ENCODE data around the gene ZDHHC13.

ZDHHC13 gene

GRCh38 chr11:19173004-19173689 lies 56.2 kb downstream of the ZDHHC13 start:
- no peak for DNase-seq

- DNase-seq: no peak
Observed at GRCh38 chr11:19173964-19174638, 57.1 kb downstream of the ZDHHC13 start.

DNA sequence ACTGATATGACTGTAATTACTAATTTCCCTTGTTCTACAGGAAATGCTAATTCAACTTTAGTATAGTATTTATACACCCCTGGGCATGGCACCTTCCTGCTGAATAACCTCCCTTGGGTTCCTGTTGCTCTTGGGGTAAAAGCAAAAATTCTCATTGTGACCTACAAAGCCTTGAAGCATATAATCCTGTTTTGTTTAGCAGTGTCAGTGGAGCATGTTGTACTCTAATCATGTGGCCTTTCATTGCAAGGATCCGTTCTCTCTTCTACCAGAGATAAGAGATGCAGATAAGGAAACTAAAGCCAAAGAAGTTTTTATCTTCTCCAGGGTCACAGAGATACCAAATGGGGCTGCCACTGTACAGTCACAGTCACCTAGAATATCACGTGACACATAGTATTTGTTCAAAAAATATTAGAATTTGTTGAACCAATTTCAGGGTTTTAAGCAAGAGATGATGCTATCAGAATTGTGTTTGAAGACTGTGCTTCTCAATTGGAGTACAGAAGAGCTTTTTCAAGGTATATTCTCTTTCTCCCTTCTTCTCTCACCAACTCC lies 59.7 kb downstream of the ZDHHC13 start:
- DNase-seq: no peak

DNA sequence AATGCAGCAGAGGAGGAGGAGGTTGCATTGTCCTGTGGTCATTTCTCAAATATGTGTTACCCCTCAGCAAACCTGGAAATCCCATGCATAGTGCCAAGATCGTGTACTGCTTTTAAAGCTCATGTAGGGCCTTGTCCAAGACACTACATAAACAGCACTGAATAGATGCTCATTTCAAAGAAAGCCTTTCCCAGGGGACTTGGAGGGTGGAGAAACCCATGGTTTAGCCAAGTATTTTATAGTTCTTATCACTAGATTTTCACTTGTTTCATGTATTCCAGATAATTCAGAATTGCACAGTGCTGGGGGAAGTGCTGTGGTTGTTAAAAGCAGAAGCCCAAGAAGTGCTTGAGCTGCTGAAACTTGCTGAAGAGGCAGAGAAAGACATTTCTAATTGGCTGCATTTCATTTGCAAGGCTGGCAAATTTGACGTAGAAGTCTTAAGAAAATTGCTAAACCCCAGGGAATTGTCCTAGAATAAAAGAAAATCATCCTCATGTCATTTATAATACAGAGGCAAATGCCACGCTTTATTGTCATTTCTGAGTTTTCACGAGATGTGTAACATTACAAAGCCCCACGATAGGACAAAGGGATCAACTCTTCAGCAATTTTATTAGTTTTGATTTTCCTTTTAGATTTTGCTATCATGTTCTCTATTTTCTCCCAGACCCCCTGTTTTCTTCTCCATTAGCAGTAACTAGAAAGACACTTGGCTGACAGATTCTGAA lies 64.7 kb downstream of the ZDHHC13 start:
- no peak for DNase-seq

DNA sequence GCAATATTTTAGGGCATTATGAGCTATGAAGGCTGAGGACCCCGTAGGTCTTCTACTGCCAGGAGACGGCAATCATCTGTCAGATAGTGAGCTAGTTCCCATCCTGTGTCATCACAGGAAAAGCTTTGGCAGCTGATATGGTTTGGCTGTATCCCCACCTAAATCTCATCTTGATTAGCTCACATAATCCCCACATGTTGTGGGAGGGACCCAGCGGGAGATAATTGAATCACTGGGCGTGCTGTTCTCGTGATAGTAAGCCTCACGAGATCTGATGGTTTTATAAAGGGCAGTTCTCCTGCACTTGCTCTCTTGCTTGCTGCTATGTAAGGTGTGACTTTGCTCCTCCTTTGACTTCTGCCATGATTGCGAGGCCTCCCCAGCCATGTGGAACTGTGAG lies 66.7 kb downstream of the ZDHHC13 start:
- DNase-seq: no peak

DNA sequence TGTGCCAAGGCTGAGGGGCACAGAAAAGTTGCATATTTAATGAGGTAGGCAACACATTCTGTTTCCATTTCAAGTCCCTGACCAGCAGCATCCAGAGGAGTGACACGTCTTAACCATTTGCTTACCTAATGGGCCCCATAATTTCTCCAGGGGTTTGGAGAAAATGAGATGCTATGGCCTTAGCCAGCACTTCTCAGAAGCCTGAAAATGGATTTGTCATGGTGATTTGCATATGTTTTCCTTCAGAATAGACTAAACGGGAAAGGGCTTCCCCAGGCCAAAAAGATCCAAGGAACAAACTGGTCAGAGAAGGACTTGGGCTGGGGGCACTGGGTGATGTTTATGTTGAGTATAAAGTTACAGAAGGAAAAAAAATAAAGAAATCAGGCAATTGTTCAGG lies 68.1 kb downstream of the ZDHHC13 start:
- no peak for DNase-seq

GRCh38 chr11:19185516-19186052 lies 68.6 kb downstream of the ZDHHC13 start:
- no peak for DNase-seq

- no peak for DNase-seq
Observed at GRCh38 chr11:19187114-19187832, 70.3 kb downstream of the ZDHHC13 start.

GRCh38 chr11:19187833-19188258 lies 70.9 kb downstream of the ZDHHC13 start:
- DNase-seq: no peak

GRCh38 chr11:19191530-19192169 lies 74.7 kb downstream of the ZDHHC13 start:
- DNase-seq: no peak

- no peak for DNase-seq
Observed at GRCh38 chr11:19193916-19194315, 76.9 kb downstream of the ZDHHC13 start.

DNA sequence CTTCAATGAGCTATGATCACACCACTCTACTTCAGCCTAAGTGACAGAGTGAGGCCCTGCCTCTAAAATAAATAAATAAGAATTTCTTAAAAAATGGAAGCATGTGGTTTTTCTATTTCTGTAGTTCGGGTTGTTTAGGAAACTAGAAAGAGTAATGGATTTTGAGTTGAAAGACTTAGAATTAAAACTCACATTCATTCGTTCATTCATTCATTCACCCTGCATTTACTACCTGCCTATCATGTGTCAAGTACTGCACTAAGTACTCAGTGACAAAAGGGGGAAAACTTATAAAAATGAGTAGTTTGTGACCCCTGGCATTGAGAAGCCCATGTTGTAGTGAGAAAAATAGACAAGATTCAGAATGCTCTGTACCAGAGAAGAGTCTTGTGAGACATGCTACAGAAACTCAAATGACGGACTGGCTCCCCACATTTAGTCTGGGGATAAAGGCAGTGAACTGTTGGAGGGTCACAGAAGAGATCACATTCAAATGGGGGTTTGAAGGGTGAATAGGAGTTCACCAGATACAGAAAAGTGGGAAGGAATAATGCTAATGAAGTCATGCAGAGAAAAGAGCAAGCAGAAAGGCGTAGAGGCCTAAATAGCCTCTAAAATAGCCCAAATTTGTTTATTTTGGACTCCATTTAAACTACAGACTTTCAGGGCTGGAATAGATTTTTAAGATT lies 77.8 kb downstream of the ZDHHC13 start:
- DNase-seq: no peak

GRCh38 chr11:19196432-19196831 lies 79.5 kb downstream of the ZDHHC13 start:
- DNase-seq: no peak

- no peak for DNase-seq
Observed at GRCh38 chr11:19199048-19199447, 82.1 kb downstream of the ZDHHC13 start.

DNA sequence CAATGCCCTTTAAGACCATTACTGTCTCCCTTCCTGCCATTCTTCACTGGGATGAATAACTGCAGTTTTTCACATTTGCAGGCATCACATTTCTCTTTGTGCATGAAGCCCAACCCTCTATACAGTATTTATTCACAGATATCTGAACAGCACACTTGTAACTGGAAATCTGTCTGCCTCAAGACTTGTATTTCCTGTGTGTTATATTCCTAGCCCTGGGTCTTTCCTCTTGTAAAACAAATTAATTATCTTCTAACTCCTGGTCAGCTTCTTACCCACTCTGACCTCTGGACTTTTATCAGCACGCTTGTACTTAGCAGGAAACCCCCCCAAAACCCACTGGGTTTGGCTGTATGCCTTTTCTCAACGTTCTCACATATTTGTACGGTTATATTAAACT lies 82.8 kb downstream of the ZDHHC13 start:
- DNase-seq: no peak

- no peak for DNase-seq
Observed at GRCh38 chr11:19200410-19201201, 83.6 kb downstream of the ZDHHC13 start.

DNA sequence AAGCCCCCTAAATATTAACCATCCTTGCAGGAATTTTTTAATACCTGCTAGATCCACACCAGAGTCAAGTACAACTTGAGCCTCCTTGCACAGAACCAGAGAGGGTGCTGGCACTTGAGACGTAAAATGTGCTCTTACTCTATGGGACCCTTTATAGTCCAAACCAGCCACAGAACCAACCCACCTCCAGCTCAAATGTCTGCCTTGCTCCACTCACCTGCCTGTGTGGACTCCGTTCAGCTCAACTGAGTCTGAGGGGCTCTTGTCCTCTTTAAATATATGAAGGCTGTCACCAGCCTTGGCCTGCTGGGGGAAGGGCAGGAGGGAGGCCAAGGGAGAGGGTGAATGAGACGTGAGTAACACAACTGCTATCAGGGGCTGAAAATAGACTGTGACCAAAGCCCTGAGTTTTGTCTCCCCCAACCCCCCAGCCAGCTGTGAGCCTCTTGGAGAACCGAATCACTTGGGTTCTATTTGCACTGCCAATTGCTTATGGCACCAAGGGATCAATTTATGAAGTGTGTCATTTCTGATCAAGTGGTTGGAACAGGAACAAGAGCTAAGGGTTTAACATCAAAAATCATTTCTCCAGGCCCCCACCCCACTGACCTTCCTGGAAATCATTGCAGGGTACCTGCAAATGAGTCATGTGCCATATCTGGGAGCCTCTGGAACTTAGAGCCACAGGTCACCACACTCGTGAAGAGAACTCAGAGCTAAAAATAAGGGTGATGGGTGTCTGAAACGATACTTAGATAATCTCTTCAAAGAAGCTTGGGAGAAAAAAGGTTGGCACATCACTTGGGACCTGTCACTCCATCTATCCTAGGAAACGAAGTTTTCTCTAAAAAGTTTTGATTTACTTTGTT lies 85.0 kb downstream of the ZDHHC13 start, which contains the start of gene CSRP3:
Gene CSRP3 (minus strand): TSS at position 247 of the 869 bp plus-strand sequence. CDS start 9,535 bp downstream, outside the sequence.
- no peak for DNase-seq

DNA sequence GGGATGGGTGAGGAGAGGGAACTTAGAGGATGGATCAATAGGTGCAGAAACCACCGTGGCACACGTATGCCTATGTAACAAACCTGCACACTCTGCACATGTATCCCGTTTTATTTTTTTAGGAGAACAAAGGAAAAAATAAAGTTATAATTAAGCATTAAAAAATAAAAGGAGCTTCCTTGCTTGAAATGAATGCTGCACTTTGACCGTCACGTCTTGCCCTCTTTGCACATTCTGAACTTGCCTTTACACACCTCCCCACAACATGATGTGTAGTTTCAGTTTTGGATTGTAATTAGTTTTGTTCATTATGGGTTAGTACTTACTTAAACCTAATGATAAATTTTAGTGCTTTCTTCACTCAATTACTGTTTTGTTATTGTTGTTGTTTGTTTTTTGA lies 87.9 kb downstream of the ZDHHC13 start:
- DNase-seq: no peak

- DNase-seq: no peak
Observed at GRCh38 chr11:19208181-19208580, 91.2 kb downstream of the ZDHHC13 start.

Data from activated naive CD4-positive, alpha-beta T cell treated with Interleukin-2 at 50 U/mL for 16 hours (primary cell).